Stimulated activated CD4-positive, alpha-beta T cell treated with anti-CD3 and anti-CD28 coated beads, TNF-alpha, amount 100 ng/mL, for 1 hour (primary cell): ENCODE measurements around the gene HSD17B3.
"Not testable (repeated sequence)": the region's sequence is repeated elsewhere in the genome, so short reads cannot be mapped to it uniquely, and the experiment has no call there.

Experiments
- DNase-seq, 3 donors: peaks; one replicate each; pipeline ENCODE4 v3.0.0-alpha.2; 2020; ENCODE audit warnings: low read depth in 3 of 3, low spot score in 1 of 3

The HSD17B3 gene

GRCh38 chr9:96302021-96302420 is at the start of gene HSD17B3:
TSS of gene HSD17B3 (minus strand) at chr9:96302176. CDS start at chr9:96302104, 72 bp downstream.
- no peak for DNase-seq

GRCh38 chr9:96350866-96351265 is 48.9 kb upstream of the HSD17B3 start:
- DNase-seq, result no peak

- DNase-seq, result no peak
These were observed 46.3 kb upstream of the HSD17B3 start for GRCh38 chr9:96348261-96348660.

GRCh38 chr9:96345551-96345950 is 43.6 kb upstream of the HSD17B3 start:
- no peak for DNase-seq

- no peak for DNase-seq
These were observed 42.6 kb upstream of the HSD17B3 start for GRCh38 chr9:96344458-96345180.

GRCh38 chr9:96343515-96344360 is 41.8 kb upstream of the HSD17B3 start:
- DNase-seq, result no peak

- DNase-seq, result no peak
These were observed 40.7 kb upstream of the HSD17B3 start for GRCh38 chr9:96342571-96343245.

GRCh38 chr9:96340707-96341106 is 38.7 kb upstream of the HSD17B3 start:
- no peak for DNase-seq

- no peak for DNase-seq
These were observed 36.3 kb upstream of the HSD17B3 start for GRCh38 chr9:96338299-96338698.

- DNase-seq, result no peak
These were observed 32.0 kb upstream of the HSD17B3 start for GRCh38 chr9:96333958-96334357.

GRCh38 chr9:96331236-96331947 is 29.4 kb upstream of the HSD17B3 start:
- no peak for DNase-seq

GRCh38 chr9:96327694-96328352 is 25.8 kb upstream of the HSD17B3 start:
- peak in 1 of 3 donors; percentile 1 for DNase-seq

- DNase-seq, result no peak
These were observed 21.2 kb upstream of the HSD17B3 start for GRCh38 chr9:96323169-96323568.

- DNase-seq, result not testable (repeated sequence)
These were observed 20.8 kb upstream of the HSD17B3 start for GRCh38 chr9:96322736-96323135.

GRCh38 chr9:96322210-96322609 is 20.2 kb upstream of the HSD17B3 start:
- DNase-seq, result not testable (repeated sequence)

GRCh38 chr9:96321515-96321914 is 19.5 kb upstream of the HSD17B3 start:
- no peak for DNase-seq

- no peak for DNase-seq
These were observed 18.8 kb upstream of the HSD17B3 start for GRCh38 chr9:96320749-96321280.

GRCh38 chr9:96318921-96319565 is 17.1 kb upstream of the HSD17B3 start:
- DNase-seq, result no peak

- DNase-seq, result peak in 2 of 3 donors; percentile 14 to 22
These were observed 15.5 kb upstream of the HSD17B3 start for GRCh38 chr9:96317335-96317980.
